WTC11 (cell line): ENCODE measurements around the gene SHROOM3.
A peak's percentile ranks its signal among the peaks of the same experiment; 100 is the strongest.

ENCODE experiments used
- ATF2 ChIP-seq: sonication (generic); formaldehyde crosslinking; IDR thresholded peaks from 2 replicates; pipeline ENCODE4 v1.8.1; 2022; ENCODE audit warnings: low read depth, missing genetic modification reagents, borderline replicate concordance
- CTCF ChIP-seq: fragments of 200-600 bp; IDR thresholded peaks from 2 replicates; pipeline ENCODE4 v1.8.0; 2022; ENCODE audit warnings: antibody characterized with exemption
- ELF4 ChIP-seq: sonication (generic); formaldehyde crosslinking; IDR thresholded peaks from 2 replicates; pipeline ENCODE4 v1.8.1; 2022; ENCODE audit warnings: low read depth, mild to moderate bottlenecking, moderate library complexity, missing genetic modification reagents
- FOXJ3 ChIP-seq: sonication (generic); formaldehyde crosslinking; IDR thresholded peaks from 2 replicates; pipeline ENCODE4 v1.9.0; 2021; ENCODE audit warnings: missing genetic modification reagents, mild to moderate bottlenecking, borderline replicate concordance
- JUN ChIP-seq: sonication (generic); formaldehyde crosslinking; IDR thresholded peaks from 2 replicates; pipeline ENCODE4 v1.8.0; 2023; ENCODE audit warnings: mild to moderate bottlenecking, missing genetic modification reagents
- NFYB ChIP-seq: sonication (generic); formaldehyde crosslinking; conservative IDR thresholded peaks from 2 replicates; pipeline ENCODE4 v1.8.0; 2022; ENCODE audit warnings: low read depth, missing genetic modification reagents
- PREB ChIP-seq: sonication (generic); formaldehyde crosslinking; IDR thresholded peaks from 2 replicates; pipeline ENCODE4 v1.8.1; 2022; ENCODE audit warnings: mild to moderate bottlenecking, missing genetic modification reagents, moderate library complexity, borderline replicate concordance
- ZNF138 ChIP-seq: sonication (generic); formaldehyde crosslinking; conservative IDR thresholded peaks from 2 replicates; pipeline ENCODE4 v1.8.1; 2022; ENCODE audit warnings: mild to moderate bottlenecking, moderate library complexity, missing genetic modification reagents
- ZNF219 ChIP-seq: sonication (generic); formaldehyde crosslinking; IDR thresholded peaks from 2 replicates; pipeline ENCODE4 v1.8.0; 2023; ENCODE audit warnings: missing genetic modification reagents, mild to moderate bottlenecking, borderline replicate concordance
- ZNF671 ChIP-seq: fragments of 250-450 bp; sonication (Bioruptor Pico); IDR thresholded peaks from 2 replicates; pipeline ENCODE4 v1.8.0; 2021; ENCODE audit warnings: mild to moderate bottlenecking
- TF ChIP-seq, protein P1 (sequence below): sonication (generic); formaldehyde crosslinking; IDR thresholded peaks from 2 replicates; pipeline ENCODE4 v1.8.0; 2022; ENCODE audit warnings: mild to moderate bottlenecking, missing genetic modification reagents
- TF ChIP-seq, protein P2 (sequence below): sonication (generic); formaldehyde crosslinking; IDR thresholded peaks from 2 replicates; pipeline ENCODE4 v1.8.1; 2022; ENCODE audit warnings: mild to moderate bottlenecking, moderate library complexity, missing genetic modification reagents
- TF ChIP-seq, protein P3 (sequence below): sonication (generic); formaldehyde crosslinking; IDR thresholded peaks from 2 replicates; pipeline ENCODE4 v1.8.1; 2023; ENCODE audit warnings: mild to moderate bottlenecking, missing genetic modification reagents, moderate library complexity
- TF ChIP-seq, protein P4 (sequence below): sonication (generic); formaldehyde crosslinking; IDR thresholded peaks from 2 replicates; pipeline ENCODE4 v1.8.1; 2022; ENCODE audit warnings: low read depth, mild to moderate bottlenecking, moderate library complexity, missing genetic modification reagents, borderline replicate concordance

DNA sequence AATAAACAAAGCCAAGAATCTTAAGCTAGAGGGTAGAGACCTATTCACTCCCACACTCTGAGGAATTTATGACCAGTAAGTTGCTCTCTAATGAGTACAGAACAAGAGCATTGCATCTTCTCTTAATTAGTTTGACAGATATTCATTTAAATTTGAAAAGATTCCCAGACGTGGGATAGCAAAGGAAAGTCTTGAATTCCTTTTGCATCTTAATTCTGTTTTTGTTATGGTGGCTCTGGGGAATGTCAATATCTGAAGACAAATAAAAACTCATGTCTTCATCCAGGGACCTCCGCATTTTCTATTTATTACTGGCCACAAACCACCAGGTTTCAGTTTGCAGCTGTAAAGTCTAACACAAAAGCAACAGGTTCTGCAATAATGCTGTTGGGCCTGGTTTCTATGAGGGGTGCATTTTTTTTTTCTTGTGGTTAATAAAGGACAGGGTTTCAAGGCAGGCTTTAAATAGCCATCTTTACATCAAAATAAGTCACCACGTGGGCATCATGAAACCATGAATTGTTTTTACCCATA lies 172.3 kb downstream of the SHROOM3 start:
- no peak for TF ChIP-seq NFYB (CRISPR knock-in tag)
- TF ChIP-seq, protein P1, sequence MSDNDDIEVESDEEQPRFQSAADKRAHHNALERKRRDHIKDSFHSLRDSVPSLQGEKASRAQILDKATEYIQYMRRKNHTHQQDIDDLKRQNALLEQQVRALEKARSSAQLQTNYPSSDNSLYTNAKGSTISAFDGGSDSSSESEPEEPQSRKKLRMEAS, result no peak
- no peak for TF ChIP-seq ATF2 (CRISPR knock-in tag)
- no peak for TF ChIP-seq CTCF
- TF ChIP-seq, protein P2, sequence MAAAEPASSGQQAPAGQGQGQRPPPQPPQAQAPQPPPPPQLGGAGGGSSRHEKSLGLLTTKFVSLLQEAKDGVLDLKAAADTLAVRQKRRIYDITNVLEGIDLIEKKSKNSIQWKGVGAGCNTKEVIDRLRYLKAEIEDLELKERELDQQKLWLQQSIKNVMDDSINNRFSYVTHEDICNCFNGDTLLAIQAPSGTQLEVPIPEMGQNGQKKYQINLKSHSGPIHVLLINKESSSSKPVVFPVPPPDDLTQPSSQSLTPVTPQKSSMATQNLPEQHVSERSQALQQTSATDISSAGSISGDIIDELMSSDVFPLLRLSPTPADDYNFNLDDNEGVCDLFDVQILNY (CRISPR knock-in tag), result no peak
- TF ChIP-seq ZNF138 (CRISPR knock-in tag), result no peak
- TF ChIP-seq ELF4, result no peak
- TF ChIP-seq, protein P3, sequence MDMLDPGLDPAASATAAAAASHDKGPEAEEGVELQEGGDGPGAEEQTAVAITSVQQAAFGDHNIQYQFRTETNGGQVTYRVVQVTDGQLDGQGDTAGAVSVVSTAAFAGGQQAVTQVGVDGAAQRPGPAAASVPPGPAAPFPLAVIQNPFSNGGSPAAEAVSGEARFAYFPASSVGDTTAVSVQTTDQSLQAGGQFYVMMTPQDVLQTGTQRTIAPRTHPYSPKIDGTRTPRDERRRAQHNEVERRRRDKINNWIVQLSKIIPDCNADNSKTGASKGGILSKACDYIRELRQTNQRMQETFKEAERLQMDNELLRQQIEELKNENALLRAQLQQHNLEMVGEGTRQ (CRISPR knock-in tag), result peak; percentile 21; the same call in 1 of the 2 replicates
- no peak for TF ChIP-seq ZNF219 (CRISPR knock-in tag)
- TF ChIP-seq, protein P4, sequence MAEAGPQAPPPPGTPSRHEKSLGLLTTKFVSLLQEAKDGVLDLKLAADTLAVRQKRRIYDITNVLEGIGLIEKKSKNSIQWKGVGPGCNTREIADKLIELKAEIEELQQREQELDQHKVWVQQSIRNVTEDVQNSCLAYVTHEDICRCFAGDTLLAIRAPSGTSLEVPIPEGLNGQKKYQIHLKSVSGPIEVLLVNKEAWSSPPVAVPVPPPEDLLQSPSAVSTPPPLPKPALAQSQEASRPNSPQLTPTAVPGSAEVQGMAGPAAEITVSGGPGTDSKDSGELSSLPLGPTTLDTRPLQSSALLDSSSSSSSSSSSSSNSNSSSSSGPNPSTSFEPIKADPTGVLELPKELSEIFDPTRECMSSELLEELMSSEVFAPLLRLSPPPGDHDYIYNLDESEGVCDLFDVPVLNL (CRISPR knock-in tag), result no peak
- no peak for TF ChIP-seq PREB
- no peak for TF ChIP-seq JUN (CRISPR knock-in tag)
- no peak for TF ChIP-seq ZNF671 (CRISPR knock-in tag)
- no peak for TF ChIP-seq FOXJ3
